Hematopoietic multipotent progenitor cell treated with erythropoietin and hydrocortisone succinate and interleukin-3 and kit ligand, for 15 days (in vitro differentiated cells): Measurements from ENCODE around the gene KLHL13.
"Not testable (repeated sequence)": the region's sequence is repeated elsewhere in the genome, so short reads cannot be mapped to it uniquely, and the experiment has no call there.

Source experiments
- DNase-seq: peaks from one replicate; pipeline ENCODE4 v3.0.0-alpha.2; 2015; ENCODE audit warnings: low spot score

Gene KLHL13

DNA sequence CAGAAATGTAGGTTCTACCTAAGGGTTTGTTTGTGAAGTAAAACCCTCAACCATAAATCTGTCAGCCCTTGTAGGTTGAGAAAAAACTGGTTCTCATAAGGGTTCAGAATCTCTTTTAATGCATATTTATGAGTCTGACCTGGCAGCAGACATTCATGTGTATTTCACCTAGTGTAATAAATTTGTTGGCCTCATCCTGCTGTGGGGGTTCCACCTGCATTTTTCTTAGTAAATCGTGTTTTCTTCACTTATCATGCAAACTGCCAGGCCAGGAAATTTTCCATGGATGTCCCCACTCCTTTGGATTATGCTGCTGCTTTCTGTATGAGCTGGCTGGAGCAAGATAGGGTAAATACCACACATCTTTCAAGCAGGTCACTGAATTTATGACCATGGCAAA lies 42.4 kb downstream of the KLHL13 start:
- DNase-seq = no peak

GRCh38 chrX:118066867-118067515 lies 49.6 kb downstream of the KLHL13 start:
- no peak for DNase-seq

DNA sequence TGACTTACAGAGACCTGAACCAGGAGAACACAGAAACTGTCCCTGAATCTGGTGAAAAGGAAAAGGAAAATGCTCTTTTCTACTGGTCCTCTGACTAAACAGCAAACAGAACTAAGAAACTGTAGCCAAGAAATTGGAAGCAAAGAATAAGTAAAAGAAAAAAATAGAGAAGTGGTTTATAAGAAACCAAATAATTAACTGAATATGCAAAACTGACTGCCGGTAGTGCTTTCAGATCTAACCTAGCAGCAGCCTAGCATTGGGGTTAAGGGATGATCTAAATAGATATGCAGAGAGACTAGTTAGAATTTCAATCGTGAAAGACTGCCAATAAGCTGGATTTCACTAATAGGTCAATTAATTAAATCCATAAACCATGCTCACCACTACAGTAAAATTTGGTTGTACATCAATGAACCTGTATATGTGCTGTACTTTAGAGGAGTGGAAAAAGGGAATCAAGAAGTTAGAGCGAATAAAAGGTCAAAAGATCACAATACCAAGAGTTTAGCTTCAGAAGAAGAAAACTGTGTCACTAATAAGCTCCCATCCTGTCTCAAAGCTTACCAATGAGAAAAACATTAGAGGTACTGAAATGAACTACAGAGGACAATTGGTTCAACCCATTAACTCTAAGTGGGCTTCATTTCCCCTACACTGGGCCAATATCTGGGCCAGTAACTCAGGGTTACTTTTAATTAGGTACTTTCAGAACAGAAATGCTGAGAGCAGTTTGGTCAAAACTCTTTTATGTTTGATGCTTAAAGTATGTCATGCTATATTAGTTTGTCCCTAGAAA lies 53.6 kb downstream of the KLHL13 start:
- DNase-seq = no peak

GRCh38 chrX:118062048-118062789 lies 54.4 kb downstream of the KLHL13 start:
- no peak for DNase-seq

GRCh38 chrX:118058924-118059323 lies 57.7 kb downstream of the KLHL13 start:
- no peak for DNase-seq

GRCh38 chrX:118056870-118057269 lies 59.7 kb downstream of the KLHL13 start:
- no peak for DNase-seq

DNA sequence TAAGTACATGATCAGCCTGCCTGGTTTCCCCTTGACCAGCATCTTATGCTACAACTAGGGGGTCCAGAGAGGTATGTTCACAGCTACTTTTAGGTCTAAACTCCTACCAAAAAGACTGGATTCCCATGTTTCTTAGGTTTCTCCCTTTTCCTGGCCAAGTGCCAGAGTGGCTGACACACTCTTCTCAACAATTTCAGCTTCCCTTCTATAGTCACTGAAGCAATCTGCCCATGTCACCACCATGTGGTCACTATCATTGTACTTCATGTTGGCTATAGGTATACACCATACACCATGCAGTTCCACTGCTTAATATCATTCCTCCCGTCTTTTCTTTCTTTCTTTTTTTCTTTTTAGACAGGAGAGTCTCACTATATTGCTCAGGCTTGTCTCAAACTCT lies 66.9 kb downstream of the KLHL13 start:
- DNase-seq = no peak

DNA sequence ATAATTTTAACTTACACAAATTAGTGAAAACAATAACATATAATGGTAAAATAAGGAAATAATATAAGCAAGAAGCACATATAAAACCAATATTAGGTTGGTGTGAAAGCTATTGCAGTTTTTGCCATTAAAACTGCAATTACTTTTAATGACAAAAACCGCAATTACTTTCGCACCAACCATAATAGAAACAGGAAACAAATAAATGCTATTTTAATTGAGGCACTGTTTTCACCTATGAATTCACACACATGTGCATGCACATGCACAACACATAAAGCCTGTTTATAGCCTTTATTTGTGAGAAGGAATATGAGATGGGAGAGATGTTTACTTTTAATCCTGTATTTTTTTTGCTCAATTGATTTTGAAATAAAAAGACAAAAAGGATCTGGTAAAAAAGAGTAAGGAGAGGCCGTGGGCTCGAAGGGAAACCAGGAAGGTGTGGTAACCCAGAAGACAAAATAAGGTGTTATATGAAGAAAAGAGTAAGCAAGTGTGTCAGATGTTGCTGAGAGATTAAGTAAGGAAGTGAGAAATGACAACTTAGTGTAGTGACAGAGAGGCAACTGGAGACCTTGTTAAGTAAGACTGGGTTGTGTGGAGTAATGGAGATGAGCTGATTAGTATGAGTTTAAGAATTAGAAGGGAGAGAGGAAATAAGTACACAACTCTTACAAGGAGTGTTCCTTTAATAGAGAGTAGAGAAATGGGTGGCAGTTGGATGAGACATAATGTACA lies 69.0 kb downstream of the KLHL13 start:
- DNase-seq = no peak

GRCh38 chrX:118039591-118039990 lies 77.0 kb downstream of the KLHL13 start:
- no peak for DNase-seq

GRCh38 chrX:118038614-118039365 lies 77.8 kb downstream of the KLHL13 start:
- no peak for DNase-seq

DNA sequence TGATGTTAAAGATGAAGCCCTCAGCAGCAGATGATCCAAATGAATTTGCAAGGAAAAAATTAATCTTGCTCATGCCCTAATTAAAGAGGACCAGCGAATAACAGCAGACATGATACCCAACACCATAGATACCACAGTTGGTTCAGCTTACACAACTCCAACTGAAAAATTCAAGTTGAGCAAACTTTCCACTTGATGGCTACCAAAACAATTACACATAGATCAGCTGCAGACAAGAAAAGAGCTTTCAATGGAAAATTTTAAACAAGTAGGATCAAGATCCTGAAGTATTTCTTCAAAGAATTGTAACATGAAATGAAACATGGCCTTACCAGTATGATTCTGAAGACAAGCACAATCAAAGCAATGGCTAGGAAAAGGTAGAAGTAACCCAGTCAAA lies 90.0 kb downstream of the KLHL13 start:
- DNase-seq = no peak

- no peak for DNase-seq
These were observed 91.4 kb downstream of the KLHL13 start for GRCh38 chrX:118025226-118025625.

GRCh38 chrX:118024482-118024881 lies 92.1 kb downstream of the KLHL13 start:
- no peak for DNase-seq

- DNase-seq = no peak
These were observed 93.9 kb downstream of the KLHL13 start for GRCh38 chrX:118022753-118023152.

GRCh38 chrX:118016422-118016821 lies 100.2 kb downstream of the KLHL13 start:
- no peak for DNase-seq

GRCh38 chrX:118002417-118002816 lies 114.2 kb downstream of the KLHL13 start:
- DNase-seq = not testable (repeated sequence)

DNA sequence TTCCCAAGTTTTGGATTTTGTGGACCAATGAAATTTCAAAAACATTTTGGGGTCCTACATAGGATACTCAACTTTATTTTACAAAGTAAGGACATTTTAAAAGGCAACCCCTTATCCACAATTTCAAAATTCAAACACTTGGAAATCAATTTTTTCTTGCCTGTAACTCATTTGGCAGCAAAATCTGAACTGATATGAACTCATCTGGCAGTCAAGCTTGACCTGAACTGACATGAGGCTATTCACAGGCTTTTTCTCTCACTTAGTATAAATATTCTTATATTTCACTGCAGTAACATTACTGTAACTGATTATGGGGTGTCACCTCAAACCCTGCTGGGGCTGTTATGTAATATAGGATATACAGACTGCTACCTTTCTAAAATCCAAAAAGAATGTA lies 116.1 kb downstream of the KLHL13 start:
- DNase-seq = no peak

DNA sequence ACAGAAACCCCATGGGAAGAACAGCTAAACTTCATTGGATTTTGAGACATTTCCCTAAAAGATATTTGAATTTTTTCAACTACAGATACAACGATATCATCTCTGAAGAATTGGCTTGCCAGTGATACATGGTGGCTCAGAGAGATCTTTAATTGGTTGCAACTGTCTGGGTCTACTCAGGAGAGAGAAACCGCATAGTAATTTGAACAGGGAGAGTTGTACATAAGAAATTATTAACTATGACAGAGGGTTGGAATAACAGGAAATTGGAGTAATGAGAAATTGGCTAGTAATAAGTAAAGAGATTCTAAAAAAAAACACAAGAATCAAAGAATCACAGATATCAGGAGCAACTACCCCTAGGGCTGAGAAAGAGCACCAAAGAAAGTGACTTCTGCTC lies 118.4 kb downstream of the KLHL13 start:
- no peak for DNase-seq

GRCh38 chrX:117996918-117997480 lies 119.6 kb downstream of the KLHL13 start:
- DNase-seq = no peak

- no peak for DNase-seq
These were observed 120.2 kb downstream of the KLHL13 start for GRCh38 chrX:117996408-117996807.

GRCh38 chrX:117995378-117995777 lies 121.2 kb downstream of the KLHL13 start:
- no peak for DNase-seq
